T follicular helper cell (primary cell): Measurements from ENCODE around the gene SH3RF1.

Experiments used
- DNase-seq: peaks from one replicate; pipeline ENCODE4 v3.0.0-alpha.2; 2020; ENCODE audit warnings: low read depth

SH3RF1 gene

DNA sequence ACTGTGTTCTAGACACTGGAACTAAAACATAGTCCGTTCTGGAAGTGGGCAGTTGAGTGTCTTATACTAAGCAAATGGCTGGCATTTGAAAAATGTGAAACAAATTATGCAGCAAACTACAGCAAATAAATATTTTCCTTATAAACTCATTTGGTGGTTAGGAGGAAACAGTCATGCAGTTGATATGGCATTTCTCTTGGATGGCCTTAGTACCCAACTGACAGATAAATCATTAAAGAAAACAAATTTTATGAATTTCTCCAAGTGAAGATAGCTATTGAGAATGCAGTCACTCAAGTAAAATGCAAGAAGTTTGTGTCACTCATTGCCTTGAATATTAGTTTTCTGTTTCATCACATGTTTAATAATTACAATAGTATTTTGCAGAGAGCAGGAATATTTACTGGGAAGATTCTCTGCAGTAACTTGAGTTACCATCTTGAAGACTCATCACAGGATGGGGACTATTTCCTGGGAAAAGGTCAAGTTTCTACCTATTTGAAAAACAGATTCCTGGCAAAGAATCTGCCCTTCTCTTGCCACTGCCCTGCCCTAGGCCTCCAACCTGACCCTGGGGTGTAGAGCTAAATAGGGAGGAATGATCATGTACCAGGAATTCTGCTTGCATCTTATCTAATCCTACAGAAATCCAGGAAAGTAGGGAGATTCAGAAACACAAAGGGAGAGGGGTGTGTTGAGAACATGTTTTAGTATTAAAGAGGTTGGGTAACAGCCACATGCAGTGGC lies 105.9 kb downstream of the SH3RF1 start:
- DNase-seq, result no peak

- no peak for DNase-seq
These were observed 106.6 kb downstream of the SH3RF1 start for GRCh38 chr4:169163947-169164668.

DNA sequence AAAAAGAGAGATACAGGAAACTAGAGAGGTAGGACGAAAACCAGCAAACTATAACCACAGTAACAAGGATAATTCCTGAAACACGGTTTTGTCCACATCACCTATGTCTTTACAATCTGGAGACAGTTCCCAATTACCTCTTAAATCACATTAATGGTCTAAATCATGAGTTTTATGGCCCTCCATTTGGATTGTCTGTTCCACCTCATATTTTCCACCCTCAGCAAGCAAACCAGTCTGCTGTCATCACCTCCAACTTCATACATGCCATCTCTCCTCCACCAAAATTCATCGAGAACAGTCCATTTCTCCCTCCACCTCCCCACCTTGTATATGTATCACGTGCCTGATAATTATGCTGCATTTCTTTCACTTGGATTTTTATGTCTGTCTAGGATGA lies 107.3 kb downstream of the SH3RF1 start:
- no peak for DNase-seq

DNA sequence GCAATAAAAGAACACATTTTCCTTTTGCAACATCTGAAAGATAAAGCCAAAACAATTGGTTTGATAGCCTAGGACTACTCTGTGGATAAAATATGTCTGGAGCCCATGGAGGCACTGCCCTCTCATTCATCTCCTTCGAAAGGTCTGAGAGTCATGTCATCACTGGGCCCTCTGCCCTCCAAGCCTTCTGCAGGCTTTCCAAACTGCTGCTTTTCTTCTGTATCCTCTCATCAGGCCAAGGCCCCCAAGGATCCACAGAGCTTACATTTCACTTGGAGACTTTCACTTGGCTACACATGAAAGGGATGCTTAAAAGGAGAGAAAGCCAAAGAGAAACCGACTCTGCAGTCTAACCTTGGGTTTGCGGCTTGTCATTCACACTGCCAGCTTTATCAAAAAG lies 109.9 kb downstream of the SH3RF1 start:
- no peak for DNase-seq

- no peak for DNase-seq
These were observed 111.1 kb downstream of the SH3RF1 start for GRCh38 chr4:169159624-169160171.

GRCh38 chr4:169158861-169159260 lies 111.9 kb downstream of the SH3RF1 start:
- no peak for DNase-seq

DNA sequence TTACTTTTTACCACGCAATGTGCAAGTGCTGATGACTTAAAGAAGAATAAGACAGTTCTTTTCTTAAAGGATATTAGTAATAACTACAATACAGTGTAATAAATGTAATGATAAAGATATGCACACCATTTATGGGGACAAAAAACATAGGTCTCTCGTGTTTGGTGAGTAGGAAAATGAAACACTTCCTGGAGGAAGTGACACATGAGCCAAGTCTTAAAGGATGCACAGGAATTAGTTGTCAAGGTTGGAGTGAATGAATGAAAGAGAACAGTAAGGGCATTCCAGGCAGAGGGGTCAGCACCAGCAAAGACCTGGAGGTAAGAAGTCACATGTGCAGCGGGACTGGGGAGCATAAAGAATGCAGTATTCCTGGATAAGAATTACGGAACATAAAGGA lies 112.7 kb downstream of the SH3RF1 start:
- DNase-seq, result no peak

GRCh38 chr4:169156392-169156791 lies 114.4 kb downstream of the SH3RF1 start:
- no peak for DNase-seq

GRCh38 chr4:169154121-169154520 lies 116.6 kb downstream of the SH3RF1 start:
- DNase-seq, result no peak

GRCh38 chr4:169153481-169154087 lies 117.2 kb downstream of the SH3RF1 start:
- no peak for DNase-seq

DNA sequence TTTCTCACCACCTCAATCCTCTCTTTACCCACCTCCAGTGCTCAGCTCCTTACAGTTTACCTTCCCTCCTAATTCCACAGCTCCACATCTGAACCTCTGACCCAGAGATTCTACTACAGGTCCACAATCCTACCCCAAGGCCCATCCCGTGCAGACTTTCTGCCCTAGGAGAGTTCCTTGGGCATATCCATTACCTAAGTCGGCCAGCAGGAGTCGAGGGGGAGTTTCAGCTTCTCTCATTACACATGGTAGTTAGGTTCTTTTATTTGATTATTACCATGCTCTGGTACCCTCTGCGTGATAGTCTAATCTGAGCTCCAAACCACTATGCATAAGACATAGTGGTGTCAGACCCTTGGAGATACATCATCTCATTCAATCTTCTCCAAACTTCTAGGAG lies 117.9 kb downstream of the SH3RF1 start:
- DNase-seq, result no peak

- DNase-seq, result no peak
These were observed 118.7 kb downstream of the SH3RF1 start for GRCh38 chr4:169152098-169152497.

DNA sequence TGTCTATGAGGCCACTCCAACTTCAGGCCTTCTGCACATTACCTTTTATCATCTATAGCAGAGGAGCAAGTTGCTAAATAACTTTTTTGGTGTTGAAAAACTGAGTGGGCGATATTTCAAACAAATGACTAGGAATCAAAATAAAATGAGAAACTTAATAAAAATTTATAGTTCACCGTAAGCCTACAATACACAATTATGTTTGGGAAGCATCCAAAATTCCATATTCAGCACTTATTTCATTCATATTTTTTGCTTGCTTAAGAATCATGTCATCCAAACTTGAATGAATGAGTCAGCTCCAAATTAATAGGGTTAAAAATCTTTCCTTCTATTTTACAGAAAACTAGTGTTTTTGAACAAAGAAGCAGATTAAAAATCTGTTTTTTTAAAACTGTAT lies 119.1 kb downstream of the SH3RF1 start:
- DNase-seq, result no peak

DNA sequence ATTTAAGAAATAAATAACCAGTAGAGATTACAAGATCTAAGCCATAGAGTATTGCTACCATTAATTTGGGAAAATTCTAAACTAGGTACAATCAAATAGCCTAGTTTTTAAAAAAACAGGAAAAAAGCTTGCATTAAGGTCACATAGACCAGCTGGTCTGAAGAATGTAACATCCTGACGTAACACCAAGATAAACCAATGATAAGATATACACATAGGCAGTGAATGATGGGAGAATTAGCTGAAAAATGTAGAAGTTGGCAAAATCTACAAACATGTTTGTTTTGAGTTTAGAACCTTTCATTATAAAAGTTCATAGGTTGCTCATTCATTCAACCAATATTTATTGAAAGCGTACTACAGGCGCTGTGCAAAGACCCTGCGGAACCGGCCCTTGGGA lies 120.0 kb downstream of the SH3RF1 start:
- no peak for DNase-seq

GRCh38 chr4:169148885-169149284 lies 121.9 kb downstream of the SH3RF1 start:
- DNase-seq, result no peak

DNA sequence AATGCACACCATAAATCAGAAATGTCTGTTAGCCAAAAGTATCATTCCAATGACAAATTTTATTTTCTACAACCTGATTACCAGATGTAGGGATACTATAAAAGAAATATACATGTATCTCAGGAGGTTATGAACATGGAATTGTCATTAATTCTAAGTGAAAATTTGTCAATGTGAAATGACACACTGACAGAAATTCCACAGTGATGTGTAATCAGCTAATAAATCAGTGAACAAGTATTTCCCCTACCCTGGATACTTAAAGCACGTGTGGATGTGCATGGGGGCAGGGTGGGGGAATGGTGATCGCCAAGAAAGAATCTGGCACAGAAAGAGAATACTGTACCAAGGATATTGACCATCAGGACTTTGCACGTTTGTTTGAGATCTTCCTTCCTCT lies 123.6 kb downstream of the SH3RF1 start:
- DNase-seq, result no peak

- no peak for DNase-seq
These were observed 126.6 kb downstream of the SH3RF1 start for GRCh38 chr4:169144061-169144600.

GRCh38 chr4:169143335-169143734 lies 127.4 kb downstream of the SH3RF1 start:
- DNase-seq, result no peak

- no peak for DNase-seq
These were observed 127.8 kb downstream of the SH3RF1 start for GRCh38 chr4:169142906-169143305.

DNA sequence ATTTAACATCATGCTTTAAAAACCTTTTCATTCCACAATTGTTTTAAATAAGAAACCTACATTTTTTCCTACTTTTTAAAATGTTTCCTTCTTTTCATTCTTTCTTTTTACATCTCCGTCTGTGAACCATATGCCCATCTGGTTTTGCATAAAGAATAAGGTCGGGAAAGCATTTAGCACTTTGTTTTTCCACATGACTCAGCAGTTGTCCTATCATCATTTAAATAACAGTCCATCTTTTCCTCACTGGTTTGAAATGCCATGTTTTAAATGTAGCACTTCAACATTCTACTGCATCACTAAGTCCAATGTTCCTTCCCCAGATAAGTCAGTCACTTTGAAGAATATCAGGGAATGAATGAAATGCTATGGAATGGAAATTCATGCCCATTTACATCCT lies 128.4 kb downstream of the SH3RF1 start:
- no peak for DNase-seq

DNA sequence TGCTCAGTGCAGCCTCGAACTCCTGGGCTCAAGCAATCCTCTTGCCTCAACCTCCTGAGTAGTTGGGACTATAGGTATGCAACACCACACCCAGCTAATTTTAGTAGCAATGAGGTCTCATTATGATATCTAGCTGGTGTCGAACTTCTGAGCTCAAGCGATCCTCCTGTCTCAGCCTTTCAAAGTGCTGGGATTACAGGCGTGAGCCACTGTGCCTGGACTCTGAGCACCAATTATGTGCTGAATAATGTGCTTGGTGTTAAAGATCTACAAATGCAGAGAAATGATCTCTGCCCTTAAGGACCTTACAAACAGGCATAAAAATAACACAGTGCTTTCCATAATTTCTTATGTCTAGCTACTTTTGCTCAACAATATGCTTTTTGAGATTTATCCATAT lies 131.7 kb downstream of the SH3RF1 start:
- DNase-seq, result no peak

DNA sequence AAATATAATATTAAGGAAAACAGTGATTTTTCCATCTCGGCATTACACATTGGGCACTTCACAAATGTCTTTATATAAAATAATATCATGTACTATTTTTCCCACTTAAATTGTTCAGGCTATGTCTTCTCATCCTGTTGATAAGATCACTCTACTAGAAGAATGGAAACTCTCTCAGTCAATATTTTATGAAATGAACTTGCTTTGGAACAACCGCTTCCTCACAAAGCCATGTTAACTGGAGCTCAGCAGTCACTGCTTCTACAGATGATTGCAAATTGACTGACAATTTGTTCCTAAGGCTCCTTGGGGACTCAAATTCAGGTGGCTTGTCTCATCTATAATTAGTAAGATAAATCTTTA lies 133.2 kb downstream of the SH3RF1 start:
- no peak for DNase-seq
